NCI-H748 (cell line): Measurements from ENCODE around the gene EIF6.

Source experiments
- DNase-seq: peaks from one replicate; lab custom pipeline; 2025; ENCODE audit not compliant: unreplicated experiment; lab: John Stamatoyannopoulos, UW

Gene EIF6

DNA sequence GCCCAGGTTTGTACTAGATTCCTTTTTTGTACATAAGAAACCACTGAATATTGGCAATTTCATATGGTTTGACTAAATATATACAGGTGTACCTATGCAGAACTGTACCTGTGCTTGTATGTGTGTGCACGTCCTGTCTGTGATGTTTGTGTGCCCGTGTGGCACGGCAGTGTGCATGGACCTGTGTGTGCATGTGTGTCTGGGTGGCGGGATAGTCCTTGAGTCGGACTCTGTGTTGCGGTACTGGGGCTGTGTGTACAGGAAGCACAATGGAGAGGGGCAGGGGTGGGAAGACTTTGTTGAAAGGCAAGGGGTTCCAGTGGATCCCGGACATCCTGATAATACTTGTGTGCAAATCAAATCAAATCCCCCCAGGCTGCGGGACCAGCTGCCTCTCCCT lies 11.1 kb upstream of the EIF6 start:
- DNase-seq: no peak

DNA sequence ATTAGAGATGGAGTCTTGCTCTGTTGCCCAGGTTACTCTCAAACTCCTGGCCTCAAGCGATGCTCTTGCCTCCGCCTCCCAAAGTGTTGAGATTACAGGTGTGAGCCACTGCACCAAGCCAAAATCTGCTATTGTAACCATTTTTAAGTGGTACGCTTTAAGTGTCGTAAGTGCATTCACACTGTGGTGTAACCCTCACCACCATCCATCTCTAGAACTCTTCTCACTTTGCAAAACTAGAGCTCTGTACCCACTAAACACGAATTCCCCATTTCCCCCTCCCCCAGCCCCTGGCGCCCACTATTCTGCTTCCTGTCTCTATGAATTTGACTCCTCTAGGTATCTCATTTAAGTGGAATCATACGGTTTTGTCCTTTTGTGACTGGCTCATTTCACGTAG lies 10.5 kb upstream of the EIF6 start:
- no peak for DNase-seq

- no peak for DNase-seq
Measured at GRCh38 chr20:35294293-35294685, 9.7 kb upstream of the EIF6 start.

DNA sequence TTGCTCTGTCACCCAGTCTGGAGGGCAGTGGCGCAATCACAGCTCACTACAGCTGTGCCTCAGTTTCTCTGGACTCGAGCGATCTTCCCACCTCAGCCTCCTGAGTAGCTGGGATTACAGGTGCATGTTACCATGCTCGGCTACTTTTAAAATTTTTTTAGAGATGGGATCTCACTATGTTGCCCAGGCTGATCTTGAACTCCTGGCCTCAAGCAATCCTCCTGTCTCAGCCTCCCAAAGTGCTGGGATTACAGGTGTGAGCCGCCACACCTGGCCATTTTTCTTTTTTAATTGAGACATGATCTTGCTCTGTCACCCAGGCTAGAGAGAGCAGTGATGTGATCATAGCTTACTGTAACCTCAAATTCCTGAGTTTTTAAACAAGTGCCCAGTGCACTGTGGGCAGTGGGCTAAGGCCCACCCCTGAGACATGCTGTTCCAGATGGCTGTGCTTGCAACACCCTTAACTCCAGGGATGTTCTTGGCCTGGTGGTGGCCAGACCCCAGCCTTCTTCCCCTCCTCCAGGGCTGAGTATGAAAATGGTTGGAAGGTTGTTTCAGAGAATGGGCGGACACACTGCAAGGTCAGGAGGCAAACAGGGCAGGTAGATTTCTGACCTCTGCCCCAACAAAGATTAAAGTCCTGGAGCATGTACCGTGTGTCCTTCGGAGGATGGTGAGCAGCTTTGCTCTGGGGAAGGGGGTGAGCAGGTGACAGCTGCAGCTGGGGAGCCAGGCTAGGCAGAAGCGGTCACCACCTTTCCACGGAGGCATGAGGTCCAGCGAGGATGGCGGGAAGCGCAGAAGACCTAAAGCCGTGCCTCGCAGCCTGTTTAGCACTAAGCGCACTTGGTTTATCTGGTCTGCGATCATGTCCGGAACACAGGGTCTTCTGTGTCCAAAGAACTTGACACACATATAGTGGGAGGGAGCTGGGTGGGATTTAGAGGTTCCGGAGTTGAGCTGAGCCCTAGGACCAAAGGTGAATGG lies 9.0 kb upstream of the EIF6 start:
- no peak for DNase-seq

DNA sequence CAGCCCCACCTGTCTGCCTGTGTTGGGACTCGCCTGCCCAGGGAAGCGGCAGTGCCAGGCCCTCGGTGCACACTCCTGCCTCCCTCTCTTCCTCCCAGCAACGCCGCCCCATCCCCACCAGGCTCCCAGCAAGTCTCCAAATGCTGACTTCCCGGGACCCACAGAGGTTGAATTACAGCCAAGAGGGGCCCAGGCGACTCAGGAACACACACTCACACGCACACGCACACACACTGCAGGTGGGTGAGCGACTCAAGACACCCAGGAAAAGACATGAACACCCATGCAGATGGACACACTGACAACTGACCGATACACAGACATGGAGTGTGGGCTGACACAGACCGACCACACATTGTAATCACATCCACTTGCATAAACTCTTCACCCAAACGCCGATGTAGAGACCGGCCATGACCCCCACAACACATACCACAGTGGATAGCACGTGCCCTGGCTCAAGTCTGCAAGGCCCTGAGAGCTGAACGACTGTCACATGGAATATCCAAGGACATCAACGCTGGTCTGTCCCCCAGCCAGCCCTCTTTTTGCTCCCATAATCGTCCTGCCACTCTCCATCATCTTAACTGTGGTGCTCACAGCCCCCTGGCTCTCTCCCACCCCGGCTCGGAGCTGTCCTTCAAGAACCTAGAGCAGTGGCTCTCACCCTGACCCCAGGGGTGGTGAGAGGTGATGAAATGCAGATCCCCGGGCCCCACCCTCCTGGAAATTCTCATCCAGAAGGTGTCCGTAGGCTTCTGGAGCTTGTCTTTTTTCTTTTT lies 8.1 kb upstream of the EIF6 start:
- no peak for DNase-seq

DNA sequence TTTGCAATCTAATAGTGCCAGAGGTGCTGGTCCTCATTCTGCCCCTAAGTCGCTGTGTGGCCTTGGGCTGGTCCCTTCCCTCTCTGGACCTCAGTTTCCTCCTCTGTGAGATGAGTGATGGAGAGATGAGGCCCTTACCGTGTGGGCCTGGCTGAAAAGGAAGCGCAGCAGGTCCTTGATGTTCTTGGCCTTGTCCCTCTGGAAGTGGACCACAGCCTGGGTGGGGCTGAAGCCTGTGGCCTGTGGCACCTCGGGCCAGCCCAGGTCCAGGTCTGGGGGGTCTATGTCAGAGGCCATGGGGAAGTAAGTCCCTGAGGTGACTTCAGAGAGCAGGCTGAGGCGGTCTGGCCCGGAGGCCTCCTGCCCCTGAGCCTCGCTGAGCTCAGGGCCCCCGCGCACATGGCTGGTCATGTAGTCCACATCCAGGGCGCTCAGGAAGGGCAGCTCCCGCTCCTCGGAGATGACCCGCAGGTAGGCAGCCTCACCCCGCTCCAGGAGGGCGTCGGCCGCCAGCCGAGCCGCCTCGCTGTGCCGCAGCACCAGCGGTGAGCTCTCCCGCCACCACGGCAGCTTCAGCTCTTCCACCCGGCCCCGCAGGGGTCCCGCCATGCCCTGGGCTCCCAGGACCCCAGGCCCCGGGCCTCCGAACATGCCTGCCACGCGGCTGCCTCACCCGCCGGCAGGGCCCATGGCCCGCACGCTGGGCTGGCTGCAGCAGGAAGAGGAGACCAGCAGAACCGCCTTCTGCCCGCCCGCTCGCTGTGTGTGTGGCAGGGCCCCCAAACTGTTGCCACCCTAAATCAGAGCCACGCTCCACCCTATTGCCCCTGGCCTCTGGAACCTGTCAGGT lies 7.3 kb upstream of the EIF6 start, which contains the start of gene FAM83C:
Gene FAM83C, minus strand, starts transcription at position 772 of the 850 bp plus-strand sequence. Its CDS starts 121 bp downstream, at position 651.
- no peak for DNase-seq

DNA sequence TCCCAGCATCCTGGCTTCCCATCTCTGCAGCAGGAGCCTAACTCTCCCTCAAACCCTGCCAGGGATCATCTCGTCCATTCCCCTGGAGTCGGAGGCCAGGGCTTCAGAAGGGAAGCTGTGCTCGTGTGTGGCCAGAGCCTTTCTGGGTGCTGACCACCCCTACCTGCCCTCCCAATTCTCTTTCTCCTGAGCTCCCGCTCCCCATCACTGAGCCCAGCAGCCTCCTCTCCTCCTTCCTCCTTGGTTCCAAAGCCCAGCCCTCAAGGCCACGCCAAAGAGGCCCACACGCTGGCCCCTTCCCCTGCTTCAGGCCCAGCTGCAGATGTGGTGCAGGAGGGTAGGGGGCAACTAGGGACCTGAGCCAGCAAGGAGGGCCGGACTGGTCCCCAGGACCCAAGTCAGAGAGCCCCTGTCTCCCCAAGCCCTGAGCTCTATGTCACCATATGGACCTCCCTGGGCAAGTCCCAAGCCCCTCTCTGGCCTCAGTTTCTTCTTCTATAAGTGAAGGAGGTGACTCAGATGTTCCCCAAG lies 6.4 kb upstream of the EIF6 start:
- DNase-seq: no peak

GRCh38 chr20:35290186-35290886 lies 5.8 kb upstream of the EIF6 start:
- DNase-seq: no peak

DNA sequence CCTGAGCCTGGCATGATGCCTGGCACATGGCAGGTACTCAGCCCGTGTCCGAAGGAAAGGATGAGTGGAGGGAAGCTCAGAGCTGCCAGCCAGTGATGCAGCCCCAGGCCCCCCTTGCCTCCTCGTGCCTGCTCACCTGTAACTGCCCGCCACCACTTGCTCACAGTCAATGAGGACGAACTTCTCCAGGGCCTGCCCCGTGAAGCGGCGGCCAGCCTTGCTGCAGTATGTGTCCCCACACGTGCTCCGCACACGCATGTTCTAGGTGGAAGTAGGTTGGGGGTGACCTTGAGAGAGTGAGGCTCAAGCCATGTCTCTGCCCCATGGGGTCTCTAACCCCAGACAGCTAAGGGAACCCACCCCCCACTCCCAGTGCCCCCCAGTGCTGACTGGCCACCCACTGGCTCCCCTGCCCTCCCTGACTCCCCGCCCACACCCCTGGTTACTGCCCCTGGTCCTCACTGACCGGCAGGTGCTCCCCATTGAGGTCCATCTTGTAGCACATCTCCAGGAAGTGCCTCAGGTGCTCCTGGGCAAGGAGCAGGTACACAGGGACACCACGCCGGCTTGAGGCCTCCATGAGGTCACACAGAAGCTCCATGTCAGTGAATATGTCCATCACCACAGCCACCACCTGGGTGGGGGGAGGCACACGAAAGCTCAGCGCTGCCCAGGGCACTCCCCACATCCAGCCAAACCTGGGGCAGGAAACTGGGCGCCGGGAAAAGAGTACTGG lies 3.9 kb upstream of the EIF6 start:
- DNase-seq: no peak

- no peak for DNase-seq
Measured at GRCh38 chr20:35287509-35288324, 3.1 kb upstream of the EIF6 start.

DNA sequence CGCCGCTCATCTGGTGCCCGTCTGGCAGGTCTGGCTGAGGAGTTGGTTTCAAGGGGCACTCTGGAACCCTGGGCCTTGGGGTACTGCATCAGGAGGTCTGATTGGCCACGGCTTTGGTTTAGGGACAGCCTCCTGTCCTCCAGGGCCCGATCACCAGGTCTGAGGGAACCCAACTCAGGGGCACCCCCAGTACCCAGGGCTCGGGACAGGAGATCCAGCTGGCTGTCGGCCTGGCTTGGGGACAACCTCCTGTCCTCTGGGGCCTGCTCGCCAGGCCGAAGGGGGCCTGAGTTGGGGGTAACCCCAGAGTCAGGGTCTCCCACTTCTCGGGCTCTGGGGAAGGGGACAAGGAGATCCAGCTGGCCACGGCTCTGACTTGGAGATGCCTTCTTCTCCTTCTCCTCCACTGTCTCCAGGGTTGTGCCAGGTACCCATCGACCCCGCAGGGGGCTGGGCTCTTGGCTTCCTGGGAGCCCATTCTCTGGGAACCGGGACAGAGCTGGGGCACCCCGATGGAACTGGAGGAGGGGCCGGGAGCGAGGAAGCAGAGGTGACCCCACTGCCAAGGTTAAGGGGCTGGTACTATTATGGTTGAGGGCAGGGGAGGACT lies 2.4 kb upstream of the EIF6 start:
- no peak for DNase-seq

DNA sequence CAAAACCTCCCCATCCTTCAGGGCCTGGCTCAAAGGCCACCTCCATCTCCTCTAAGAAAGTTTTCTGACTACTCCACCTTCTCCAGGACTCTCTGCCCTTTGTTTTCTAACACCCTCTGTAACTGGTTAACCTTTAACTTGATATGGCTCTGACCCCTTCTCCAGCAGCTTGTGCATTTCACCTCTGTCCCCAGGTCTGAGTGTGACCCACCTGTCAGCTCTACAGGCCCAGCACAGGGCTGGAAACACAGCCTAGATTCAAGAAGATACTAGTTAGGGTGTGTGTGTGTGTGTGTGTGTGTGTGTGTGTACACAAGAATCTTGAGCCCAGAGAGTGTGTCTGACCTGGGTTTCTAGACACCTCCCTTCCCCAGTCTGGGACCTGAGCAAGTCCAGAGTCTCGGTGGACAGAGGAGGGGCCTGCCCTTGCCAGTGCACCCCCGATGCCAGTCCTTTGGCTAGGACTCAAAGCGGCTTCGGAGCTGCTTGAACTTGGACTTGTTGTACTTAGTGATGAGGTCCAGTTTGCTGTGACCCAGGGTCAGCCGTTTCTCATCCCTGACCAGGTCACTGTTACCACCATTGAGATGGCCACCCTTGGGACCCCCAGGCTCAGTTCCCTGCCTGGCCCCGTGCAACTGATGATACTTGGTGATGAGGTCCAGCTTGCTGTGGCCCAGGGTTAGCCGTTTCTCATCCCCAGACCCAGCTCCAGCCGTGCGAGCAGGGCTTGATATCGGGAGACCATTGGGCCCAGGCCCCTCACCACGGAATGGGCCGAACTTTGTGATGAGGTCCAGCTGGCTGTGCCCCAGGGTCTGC lies 1.7 kb upstream of the EIF6 start:
- no peak for DNase-seq

DNA sequence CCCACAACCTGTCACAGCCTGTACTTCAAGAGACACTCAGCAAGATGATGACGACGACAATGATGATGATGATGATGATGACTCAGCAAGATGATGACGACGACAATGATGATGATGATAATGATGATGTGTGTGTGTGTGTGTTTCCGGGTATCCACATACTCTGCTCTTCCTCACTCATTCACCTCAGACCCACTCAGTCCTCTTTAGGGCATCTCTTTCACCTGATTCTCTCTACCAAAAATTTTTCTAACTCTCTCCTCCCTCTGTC lies 1.2 kb upstream of the EIF6 start:
- no peak for DNase-seq

DNA sequence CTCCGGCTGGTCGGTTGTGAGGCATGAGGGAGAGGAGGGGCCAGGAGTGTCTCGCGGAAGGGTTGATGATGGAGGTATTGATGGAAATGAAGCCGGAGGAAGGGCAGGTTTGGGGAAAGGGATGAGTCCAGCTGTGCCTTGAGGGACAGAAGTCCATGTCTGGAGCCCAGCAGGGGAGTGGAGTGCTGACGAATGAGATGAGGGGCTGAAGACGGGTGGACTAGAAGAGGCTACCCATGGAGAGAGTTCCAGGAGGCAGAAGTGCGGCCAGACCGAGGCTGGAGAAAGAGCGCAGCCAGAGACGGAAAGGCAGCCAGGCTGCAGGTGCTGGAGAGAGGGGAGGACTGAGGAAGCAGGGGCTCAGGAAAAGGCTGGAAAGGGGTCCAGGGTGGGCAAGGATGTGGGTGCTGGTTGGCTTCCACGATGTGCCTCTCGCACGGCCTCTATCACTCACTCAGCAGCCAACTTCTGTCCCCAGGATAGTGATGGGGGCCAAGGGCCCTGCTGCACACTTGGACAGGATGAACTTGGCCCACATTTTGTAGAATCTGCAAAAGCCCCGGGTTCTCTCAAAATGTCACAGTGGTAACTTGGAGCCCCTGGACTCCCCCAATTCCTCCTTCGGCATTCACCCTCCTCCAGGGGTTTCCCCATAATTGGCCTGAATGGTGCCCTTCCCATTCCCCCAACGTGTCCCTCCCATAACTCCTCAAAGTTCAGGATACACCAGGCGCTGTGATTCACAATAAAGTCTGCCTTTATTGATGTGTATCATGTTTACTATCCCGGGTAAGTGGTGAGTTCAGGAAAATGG lies 627 bp upstream of the EIF6 start:
- no peak for DNase-seq

DNA sequence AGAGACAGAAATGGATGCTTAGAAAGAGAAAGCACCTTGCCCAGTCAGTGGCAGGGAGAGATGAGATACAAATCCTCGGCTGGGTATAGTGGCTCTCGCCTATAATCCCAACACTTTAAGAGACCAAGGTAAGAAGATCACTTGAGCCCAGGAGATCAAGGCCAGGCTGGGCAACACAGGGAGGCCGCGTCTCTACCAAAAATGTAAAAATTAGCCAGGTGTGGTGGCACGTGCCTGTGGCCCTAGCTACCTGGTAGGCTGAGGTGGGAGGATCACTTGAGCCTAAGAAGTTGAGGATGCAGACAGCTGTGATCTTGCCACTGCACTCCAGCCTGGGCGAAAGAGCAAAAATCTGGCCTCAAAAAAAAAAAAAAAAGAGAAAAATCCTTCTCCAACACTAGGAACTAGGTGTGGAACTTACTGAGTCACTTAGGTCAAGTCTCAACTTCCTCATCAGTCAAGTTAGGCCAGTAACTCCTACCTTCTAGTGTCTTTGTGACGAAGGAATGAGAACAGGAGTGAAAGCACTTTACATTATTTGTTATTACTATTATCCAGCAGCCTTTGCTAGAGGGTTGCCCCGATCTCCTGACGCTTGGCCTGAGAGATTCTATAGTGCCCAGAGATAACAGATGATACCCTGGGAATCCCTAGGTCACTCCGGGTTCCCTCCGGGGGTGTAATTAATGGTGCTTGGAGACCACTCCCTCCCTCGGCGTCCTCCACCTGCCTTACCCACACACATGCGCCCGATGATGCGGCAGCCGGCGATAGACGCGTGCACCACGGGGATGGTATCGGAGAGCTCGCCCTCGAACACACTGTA lies 918 bp downstream of the EIF6 start:
- DNase-seq: peak; percentile 43

GRCh38 chr20:35281506-35282101 lies 3.0 kb downstream of the EIF6 start:
- DNase-seq: no peak
